ENCODE measurements around the gene ARHGAP4.

- TF ChIP-seq, protein P1, sequence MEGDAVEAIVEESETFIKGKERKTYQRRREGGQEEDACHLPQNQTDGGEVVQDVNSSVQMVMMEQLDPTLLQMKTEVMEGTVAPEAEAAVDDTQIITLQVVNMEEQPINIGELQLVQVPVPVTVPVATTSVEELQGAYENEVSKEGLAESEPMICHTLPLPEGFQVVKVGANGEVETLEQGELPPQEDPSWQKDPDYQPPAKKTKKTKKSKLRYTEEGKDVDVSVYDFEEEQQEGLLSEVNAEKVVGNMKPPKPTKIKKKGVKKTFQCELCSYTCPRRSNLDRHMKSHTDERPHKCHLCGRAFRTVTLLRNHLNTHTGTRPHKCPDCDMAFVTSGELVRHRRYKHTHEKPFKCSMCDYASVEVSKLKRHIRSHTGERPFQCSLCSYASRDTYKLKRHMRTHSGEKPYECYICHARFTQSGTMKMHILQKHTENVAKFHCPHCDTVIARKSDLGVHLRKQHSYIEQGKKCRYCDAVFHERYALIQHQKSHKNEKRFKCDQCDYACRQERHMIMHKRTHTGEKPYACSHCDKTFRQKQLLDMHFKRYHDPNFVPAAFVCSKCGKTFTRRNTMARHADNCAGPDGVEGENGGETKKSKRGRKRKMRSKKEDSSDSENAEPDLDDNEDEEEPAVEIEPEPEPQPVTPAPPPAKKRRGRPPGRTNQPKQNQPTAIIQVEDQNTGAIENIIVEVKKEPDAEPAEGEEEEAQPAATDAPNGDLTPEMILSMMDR (conservative IDR thresholded peaks at IDR 0.05; ENCODE audit: low read depth, low read length) = no peak
- TF ChIP-seq MAZ (IDR thresholded peaks at IDR 0.05; ENCODE audit: borderline replicate concordance, low read depth, low read length) (no peak), RAD21 (IDR thresholded peaks at IDR 0.05; ENCODE audit: low read length) (no peak), RFX5 (IDR thresholded peaks at IDR 0.05; ENCODE audit: low read depth, low read length) (no peak), POLR2A (IDR thresholded peaks at IDR 0.05; ENCODE audit: low read depth, low read length) (no peak), MAFK (IDR thresholded peaks at IDR 0.05; ENCODE audit: low read depth, low read length) (no peak), CEBPB (IDR thresholded peaks at IDR 0.05; ENCODE audit: low read depth, low read length) (no peak), CHD1 (IDR thresholded peaks at IDR 0.05; ENCODE audit: low read depth, low read length) (no peak), SMC3 (IDR thresholded peaks at IDR 0.05; ENCODE audit: low read depth, low read length) (no peak), BHLHE40 (IDR thresholded peaks at IDR 0.05; ENCODE audit: low read depth, low read length) (no peak), MXI1 (IDR thresholded peaks at IDR 0.05; ENCODE audit: borderline replicate concordance, low read depth, low read length) (no peak), RCOR1 (IDR thresholded peaks at IDR 0.05; ENCODE audit: insufficient replicate concordance, low read length) (no peak)
- TF ChIP-seq, protein P2, sequence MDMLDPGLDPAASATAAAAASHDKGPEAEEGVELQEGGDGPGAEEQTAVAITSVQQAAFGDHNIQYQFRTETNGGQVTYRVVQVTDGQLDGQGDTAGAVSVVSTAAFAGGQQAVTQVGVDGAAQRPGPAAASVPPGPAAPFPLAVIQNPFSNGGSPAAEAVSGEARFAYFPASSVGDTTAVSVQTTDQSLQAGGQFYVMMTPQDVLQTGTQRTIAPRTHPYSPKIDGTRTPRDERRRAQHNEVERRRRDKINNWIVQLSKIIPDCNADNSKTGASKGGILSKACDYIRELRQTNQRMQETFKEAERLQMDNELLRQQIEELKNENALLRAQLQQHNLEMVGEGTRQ (IDR thresholded peaks at IDR 0.05; ENCODE audit: low read depth, low read length) = no peak
These were observed 44.8 kb downstream of the ARHGAP4 start for GRCh38 chrX:153881281-153881680.

Measured in IMR-90 (cell line).